ENCODE results near the gene PARVA. TPM values are rescaled to one million over a fixed set of nuclear protein-coding genes. Genes with fewer than 3 reads are reported as not detected.

Gene PARVA
- total RNA-seq, 2 donors from 2014 or later = 55.9 to 58.1 TPM

DNA sequence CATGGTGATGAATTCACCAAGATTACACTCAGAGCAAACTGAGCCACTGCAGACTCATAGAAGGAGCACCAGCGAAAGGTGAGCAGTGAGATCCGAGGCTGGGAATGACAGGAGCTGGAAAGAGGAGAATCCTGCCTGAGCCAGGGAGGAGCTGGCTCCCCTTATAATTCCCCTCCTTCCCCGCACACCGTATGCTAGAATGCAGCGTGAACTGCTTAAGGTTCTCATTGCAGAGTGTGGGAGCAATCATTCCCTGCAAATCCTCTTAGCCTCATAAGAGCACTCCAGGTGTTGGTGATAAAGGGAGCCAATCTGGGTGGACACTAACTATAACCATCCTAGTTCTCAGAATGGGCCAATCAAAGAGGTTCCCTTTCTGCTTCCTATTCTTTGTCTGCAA is 169.3 kb downstream of the PARVA start:
- H3K4me1 ChIP-seq = peaks cover 0 to 9% of the 10 kb centered on the region in 2 donors
- TF ChIP-seq, protein P1, sequence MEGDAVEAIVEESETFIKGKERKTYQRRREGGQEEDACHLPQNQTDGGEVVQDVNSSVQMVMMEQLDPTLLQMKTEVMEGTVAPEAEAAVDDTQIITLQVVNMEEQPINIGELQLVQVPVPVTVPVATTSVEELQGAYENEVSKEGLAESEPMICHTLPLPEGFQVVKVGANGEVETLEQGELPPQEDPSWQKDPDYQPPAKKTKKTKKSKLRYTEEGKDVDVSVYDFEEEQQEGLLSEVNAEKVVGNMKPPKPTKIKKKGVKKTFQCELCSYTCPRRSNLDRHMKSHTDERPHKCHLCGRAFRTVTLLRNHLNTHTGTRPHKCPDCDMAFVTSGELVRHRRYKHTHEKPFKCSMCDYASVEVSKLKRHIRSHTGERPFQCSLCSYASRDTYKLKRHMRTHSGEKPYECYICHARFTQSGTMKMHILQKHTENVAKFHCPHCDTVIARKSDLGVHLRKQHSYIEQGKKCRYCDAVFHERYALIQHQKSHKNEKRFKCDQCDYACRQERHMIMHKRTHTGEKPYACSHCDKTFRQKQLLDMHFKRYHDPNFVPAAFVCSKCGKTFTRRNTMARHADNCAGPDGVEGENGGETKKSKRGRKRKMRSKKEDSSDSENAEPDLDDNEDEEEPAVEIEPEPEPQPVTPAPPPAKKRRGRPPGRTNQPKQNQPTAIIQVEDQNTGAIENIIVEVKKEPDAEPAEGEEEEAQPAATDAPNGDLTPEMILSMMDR (IDR thresholded peaks at IDR 0.05) = no peak
- no peaks in the 10 kb centered on the region for H3K9me3 ChIP-seq
- no peaks in the 10 kb centered on the region for H3K36me3 ChIP-seq
- no peaks in the 10 kb centered on the region for H3K27me3 ChIP-seq
- DNase-seq (ENCODE audit: low spot score) = peak; percentile 32
- no peak overlapping the region for H3K27ac ChIP-seq
- H3K4me3 ChIP-seq = no peak overlapping the region

DNA sequence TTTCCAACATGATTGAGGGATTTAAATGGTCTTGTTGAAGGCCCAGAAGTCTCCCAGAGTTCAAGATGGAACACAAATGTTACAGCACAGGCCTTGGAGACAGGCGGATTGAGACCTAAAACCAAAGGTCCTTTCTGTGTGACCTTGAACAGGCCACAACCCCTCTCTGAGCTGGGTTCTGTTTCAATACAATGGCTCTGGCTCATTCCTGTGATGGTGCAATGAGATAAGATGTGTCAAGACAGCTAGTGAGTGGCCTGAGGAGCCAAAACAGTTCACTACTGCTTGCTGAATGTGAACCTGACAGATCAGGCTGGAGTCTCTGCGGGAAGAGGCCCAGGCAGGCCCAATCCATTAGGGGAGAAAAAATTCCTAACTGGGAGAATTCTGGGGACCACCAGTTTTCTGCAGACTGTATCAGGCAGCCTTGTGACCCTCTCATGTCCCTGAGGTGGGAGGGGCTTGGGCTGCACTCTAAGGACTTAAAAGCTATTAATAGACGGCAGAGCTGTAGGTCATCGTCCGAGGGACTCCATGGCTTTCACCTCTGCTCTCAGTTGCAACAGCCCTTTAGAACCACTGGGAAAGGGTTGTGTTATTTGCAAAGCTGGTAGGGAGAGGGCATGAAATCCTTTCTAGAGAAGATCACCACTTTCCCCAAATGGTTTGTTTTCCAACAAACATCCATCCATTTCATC is 170.7 kb downstream of the PARVA start:
- H3K36me3 ChIP-seq = no peaks in the 10 kb centered on the region
- H3K27ac ChIP-seq = no peak overlapping the region
- no peaks in the 10 kb centered on the region for H3K27me3 ChIP-seq
- DNase-seq (ENCODE audit: low spot score) = peak; percentile 55
- TF ChIP-seq, protein P1 (IDR thresholded peaks at IDR 0.05) = no peak
- H3K9me3 ChIP-seq = no peaks in the 10 kb centered on the region
- H3K4me3 ChIP-seq = no peak overlapping the region
- H3K4me1 ChIP-seq = peaks cover 0 to 9% of the 10 kb centered on the region in 2 donors

DNA sequence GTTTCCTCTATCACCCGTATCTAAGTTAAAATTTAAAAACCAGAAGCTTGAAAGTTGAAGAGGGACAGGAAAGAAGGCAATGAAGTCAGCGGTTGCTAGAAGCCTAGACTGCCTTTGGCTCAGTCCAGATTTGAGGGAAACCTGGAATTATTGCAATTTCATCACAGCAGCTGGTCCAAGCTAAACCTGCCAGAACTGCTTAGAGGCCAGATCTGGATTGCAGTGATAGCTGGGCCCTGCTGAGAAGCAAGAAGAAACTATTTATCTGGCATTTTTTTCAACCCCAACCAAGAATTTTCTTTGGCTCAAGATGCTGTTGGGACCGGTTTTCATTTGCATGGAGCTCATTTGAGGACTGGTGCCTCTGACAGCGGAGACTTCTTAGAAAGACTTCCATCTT is 175.3 kb downstream of the PARVA start:
- no peaks in the 10 kb centered on the region for H3K27me3 ChIP-seq
- H3K27ac ChIP-seq = no peak overlapping the region
- peak; percentile 60 for DNase-seq (ENCODE audit: low spot score)
- peaks cover 0 to 3% of the 10 kb centered on the region in 2 donors for H3K9me3 ChIP-seq
- H3K4me3 ChIP-seq = no peak overlapping the region
- peaks cover 0 to 28% of the 10 kb centered on the region in 2 donors for H3K4me1 ChIP-seq
- TF ChIP-seq, protein P1 (IDR thresholded peaks at IDR 0.05) = no peak
- no peaks in the 10 kb centered on the region for H3K36me3 ChIP-seq

DNA sequence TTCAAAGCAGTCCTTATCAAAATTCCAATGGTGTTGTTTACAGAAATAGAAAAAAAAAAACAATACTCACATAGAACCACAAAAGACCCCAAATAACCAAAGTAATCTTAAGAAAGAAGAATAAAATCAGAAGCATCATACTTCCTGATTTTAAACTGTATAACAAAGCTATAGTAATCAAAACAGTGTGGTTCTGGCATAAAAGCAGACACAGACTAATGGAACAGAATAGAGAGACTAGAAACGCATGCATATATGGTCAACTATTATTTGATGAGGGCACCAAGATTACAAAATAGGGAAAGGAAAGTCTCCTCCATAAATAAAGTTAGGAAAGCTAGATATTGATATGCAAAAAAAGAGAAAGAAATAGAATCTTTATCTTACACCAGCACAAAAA is 176.8 kb downstream of the PARVA start:
- TF ChIP-seq, protein P1 (IDR thresholded peaks at IDR 0.05) = no peak
- DNase-seq (ENCODE audit: low spot score) = no peak
- peaks cover 0 to 20% of the 10 kb centered on the region in 2 donors for H3K4me1 ChIP-seq
- H3K27ac ChIP-seq = no peak overlapping the region
- no peaks in the 10 kb centered on the region for H3K36me3 ChIP-seq
- peaks cover 0 to 3% of the 10 kb centered on the region in 2 donors for H3K9me3 ChIP-seq
- no peak overlapping the region for H3K4me3 ChIP-seq
- no peaks in the 10 kb centered on the region for H3K27me3 ChIP-seq

DNA sequence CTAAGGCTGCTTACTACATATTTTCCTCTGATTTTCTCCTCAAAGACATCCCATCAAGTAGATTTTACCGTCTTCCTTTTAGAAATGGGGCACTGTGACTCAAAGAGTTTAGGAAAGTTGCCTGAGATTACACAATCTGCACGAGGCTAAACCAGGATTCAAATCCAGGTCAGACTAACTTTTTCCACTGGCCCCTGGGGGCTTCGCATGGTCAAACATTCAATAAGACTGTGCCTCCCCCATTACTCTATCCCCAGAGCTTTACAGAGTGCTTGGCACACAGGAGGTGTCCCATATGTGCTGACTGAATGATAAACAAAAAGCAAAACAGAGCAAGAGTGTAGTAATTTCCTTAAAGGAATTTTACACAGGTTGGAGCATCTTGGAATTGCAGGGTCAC is 178.8 kb downstream of the PARVA start:
- H3K9me3 ChIP-seq = peaks cover 0 to 3% of the 10 kb centered on the region in 2 donors
- DNase-seq (ENCODE audit: low spot score) = peak; percentile 59
- no peak overlapping the region for H3K4me3 ChIP-seq
- no peaks in the 10 kb centered on the region for H3K36me3 ChIP-seq
- peak overlapping the region in 1 of 2 donors; percentile 60 for H3K27ac ChIP-seq
- peaks cover 0 to 20% of the 10 kb centered on the region in 2 donors for H3K4me1 ChIP-seq
- no peaks in the 10 kb centered on the region for H3K27me3 ChIP-seq
- TF ChIP-seq, protein P1 (IDR thresholded peaks at IDR 0.05) = no peak

Data from right atrium auricular region (tissue), 2 donors.